ENCODE data around the gene LIN9.

DNA sequence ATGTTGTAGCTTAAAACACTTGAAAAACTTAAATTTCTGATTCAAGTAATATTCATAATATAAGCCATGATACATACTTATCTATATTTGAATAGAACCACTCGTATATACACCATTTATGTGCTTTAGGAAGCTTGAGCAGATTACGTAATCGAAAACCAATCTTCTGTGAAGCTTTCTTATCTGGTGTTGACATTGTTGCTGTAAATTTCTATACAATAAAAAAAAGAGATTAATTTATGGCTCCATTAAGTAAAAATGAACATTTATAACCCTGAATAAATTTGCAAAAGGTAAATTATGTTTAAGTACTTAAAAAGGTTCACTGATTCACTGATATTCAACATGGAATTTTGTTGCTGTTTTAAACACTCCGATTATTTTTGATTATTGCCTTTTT is 21.4 kb downstream of the LIN9 start:
- TF ChIP-seq, protein P1, sequence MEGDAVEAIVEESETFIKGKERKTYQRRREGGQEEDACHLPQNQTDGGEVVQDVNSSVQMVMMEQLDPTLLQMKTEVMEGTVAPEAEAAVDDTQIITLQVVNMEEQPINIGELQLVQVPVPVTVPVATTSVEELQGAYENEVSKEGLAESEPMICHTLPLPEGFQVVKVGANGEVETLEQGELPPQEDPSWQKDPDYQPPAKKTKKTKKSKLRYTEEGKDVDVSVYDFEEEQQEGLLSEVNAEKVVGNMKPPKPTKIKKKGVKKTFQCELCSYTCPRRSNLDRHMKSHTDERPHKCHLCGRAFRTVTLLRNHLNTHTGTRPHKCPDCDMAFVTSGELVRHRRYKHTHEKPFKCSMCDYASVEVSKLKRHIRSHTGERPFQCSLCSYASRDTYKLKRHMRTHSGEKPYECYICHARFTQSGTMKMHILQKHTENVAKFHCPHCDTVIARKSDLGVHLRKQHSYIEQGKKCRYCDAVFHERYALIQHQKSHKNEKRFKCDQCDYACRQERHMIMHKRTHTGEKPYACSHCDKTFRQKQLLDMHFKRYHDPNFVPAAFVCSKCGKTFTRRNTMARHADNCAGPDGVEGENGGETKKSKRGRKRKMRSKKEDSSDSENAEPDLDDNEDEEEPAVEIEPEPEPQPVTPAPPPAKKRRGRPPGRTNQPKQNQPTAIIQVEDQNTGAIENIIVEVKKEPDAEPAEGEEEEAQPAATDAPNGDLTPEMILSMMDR (IDR thresholded peaks at IDR 0.05; ENCODE audit: low read depth, low read length, poor library complexity, severe bottlenecking), result no peak
- no peak for TF ChIP-seq EZH2phosphoT487 (IDR thresholded peaks at IDR 0.05; ENCODE audit: borderline replicate concordance, low read length)
